Stimulated activated CD8-positive, alpha-beta memory T cell treated with anti-CD3 and anti-CD28 coated beads, Interleukin-7, amount 100 ng/mL, for 24 hours (primary cell): Measurements from ENCODE around the gene FGF14.

Experiments
- DNase-seq: peaks from one replicate; pipeline ENCODE4 v3.0.0-alpha.2; 2020; ENCODE audit warnings: low read depth

FGF14 gene

GRCh38 chr13:101985321-101985720, 416.5 kb downstream of the FGF14 start:
- DNase-seq = no peak

GRCh38 chr13:101982903-101983302, 418.9 kb downstream of the FGF14 start:
- DNase-seq = no peak

- no peak for DNase-seq
Observed at GRCh38 chr13:101979825-101980224, 422.0 kb downstream of the FGF14 start.

GRCh38 chr13:101978552-101979315, 423.1 kb downstream of the FGF14 start:
- DNase-seq = no peak

- DNase-seq = no peak
Observed at GRCh38 chr13:101977475-101977874, 424.4 kb downstream of the FGF14 start.

GRCh38 chr13:101972191-101972590, 429.7 kb downstream of the FGF14 start:
- DNase-seq = no peak

- no peak for DNase-seq
Observed at GRCh38 chr13:101970341-101970740, 431.5 kb downstream of the FGF14 start.

GRCh38 chr13:101967781-101968180, 434.1 kb downstream of the FGF14 start:
- DNase-seq = no peak

- no peak for DNase-seq
Observed at GRCh38 chr13:101967216-101967615, 434.6 kb downstream of the FGF14 start.

- DNase-seq = no peak
Observed at GRCh38 chr13:101965096-101965495, 436.8 kb downstream of the FGF14 start.

GRCh38 chr13:101959016-101959415, 442.8 kb downstream of the FGF14 start:
- no peak for DNase-seq

GRCh38 chr13:101955764-101956163, 446.1 kb downstream of the FGF14 start:
- no peak for DNase-seq

GRCh38 chr13:101951114-101951513, 450.7 kb downstream of the FGF14 start:
- DNase-seq = no peak

GRCh38 chr13:101949681-101950080, 452.2 kb downstream of the FGF14 start:
- no peak for DNase-seq

- DNase-seq = no peak
Observed at GRCh38 chr13:101946401-101946800, 455.4 kb downstream of the FGF14 start.

- no peak for DNase-seq
Observed at GRCh38 chr13:101945435-101945834, 456.4 kb downstream of the FGF14 start.

- DNase-seq = no peak
Observed at GRCh38 chr13:101944521-101944920, 457.3 kb downstream of the FGF14 start.

- DNase-seq = no peak
Observed at GRCh38 chr13:101942535-101943157, 459.2 kb downstream of the FGF14 start.

- no peak for DNase-seq
Observed at GRCh38 chr13:101942038-101942437, 459.8 kb downstream of the FGF14 start.

GRCh38 chr13:101941095-101941783, 460.6 kb downstream of the FGF14 start:
- no peak for DNase-seq

- DNase-seq = no peak
Observed at GRCh38 chr13:101939370-101939769, 462.5 kb downstream of the FGF14 start.

GRCh38 chr13:101935828-101936227, 466.0 kb downstream of the FGF14 start:
- DNase-seq = no peak

GRCh38 chr13:101931186-101931585, 470.7 kb downstream of the FGF14 start:
- DNase-seq = no peak
